Amniotic epithelial cell (primary cell): Measurements from ENCODE around the gene MYL6.
"Not testable (repeated sequence)": the region's sequence is repeated elsewhere in the genome, so short reads cannot be mapped to it uniquely, and the experiment has no call there.

Experiments used
- DNase-seq: peaks from one replicate; pipeline ENCODE4 v3.0.0-alpha.2; 2010; ENCODE audit warnings: low read depth

Gene MYL6

GRCh38 chr12:56156464-56157200 lies 1.5 kb upstream of the MYL6 start:
- not testable (repeated sequence) for DNase-seq

GRCh38 chr12:56157201-56158028 lies 744 bp upstream of the MYL6 start:
- peak; percentile 72 for DNase-seq

DNA sequence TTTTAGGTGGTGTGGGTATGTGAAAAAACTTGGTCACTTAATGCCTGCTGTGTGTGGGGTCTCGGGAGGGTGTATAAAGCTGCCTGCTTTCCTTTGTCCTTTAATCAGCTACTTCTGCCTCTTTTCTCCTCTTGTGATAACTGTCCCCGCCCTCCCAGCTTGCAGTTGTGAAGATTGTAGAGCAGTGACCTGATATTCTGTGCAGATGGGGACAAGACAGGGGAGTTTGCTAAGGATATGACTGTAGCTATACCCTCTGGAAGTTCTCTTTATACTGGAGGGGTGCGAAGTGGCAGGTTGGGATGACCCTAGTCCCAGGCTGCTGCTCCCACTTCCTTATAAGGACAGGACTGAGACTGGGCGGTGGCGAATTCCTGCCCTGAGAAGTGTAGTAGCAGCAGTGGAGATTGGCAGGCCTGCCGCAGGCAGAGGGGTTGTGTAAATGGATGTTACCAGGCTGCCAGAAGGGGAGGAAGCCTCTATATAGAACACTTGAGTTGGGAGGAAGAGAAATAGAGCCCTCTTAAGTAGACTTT lies 835 bp downstream of the MYL6 start:
- peak; percentile 64 for DNase-seq

DNA sequence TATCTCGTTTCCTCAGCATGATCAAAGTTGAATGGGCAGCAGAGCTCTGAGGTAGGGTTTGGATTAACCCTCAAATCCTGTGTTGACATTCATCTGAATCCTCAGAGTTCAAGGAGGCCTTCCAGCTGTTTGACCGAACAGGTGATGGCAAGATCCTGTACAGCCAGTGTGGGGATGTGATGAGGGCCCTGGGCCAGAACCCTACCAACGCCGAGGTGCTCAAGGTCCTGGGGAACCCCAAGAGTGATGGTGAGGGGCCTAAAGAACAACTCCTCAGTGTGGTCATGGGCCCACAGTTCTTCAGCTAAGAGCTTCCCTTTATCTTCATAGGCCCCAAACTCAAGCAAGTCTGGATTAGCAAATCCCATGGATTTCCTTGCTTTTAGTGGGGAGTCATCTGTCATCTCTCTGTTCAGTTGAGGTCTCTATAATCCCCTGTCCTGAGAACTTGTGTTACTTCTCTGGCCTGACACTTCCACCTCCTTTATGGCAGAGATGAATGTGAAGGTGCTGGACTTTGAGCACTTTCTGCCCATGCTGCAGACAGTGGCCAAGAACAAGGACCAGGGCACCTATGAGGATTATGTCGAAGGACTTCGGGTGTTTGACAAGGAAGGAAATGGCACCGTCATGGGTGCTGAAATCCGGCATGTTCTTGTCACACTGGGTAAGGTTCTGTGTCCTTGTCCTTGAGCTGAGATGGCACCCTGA lies 1.5 kb downstream of the MYL6 start:
- DNase-seq: no peak

GRCh38 chr12:56160193-56160763 lies 2.1 kb downstream of the MYL6 start:
- DNase-seq: no peak

DNA sequence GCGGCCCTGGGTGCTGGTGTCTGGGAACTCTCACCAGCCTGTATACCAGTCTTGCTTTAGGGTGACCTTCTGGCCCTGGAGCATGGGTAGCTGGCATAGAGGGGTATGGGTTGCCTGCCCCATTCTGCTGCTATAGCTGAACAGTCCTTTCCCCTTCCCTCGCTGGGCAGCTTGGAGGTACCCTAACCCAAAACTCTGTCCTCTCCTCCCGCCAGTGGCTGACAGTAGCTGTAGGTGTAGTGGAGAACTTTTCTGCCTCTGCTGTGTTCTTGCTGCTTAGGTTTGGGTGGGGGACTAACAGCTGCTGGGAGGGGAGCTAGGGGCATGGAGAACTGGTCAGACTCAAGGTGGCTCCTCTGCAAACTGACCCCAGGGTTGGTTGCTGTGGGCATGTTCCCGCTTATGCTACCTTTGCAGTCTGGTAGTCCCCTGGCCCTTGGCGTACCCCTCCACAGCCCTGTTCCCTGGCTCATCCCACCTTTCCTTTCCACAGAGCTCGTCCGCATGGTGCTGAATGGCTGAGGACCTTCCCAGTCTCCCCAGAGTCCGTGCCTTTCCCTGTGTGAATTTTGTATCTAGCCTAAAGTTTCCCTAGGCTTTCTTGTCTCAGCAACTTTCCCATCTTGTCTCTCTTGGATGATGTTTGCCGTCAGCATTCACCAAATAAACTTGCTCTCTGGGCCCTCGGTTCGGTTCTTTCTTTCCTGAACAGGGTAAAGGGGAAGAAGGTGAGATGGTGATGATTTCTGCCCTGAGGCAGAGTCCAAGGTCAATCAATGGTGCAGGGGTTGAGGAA lies 2.9 kb downstream of the MYL6 start:
- DNase-seq: no peak

GRCh38 chr12:56161690-56162351 lies 3.7 kb downstream of the MYL6 start:
- no peak for DNase-seq

DNA sequence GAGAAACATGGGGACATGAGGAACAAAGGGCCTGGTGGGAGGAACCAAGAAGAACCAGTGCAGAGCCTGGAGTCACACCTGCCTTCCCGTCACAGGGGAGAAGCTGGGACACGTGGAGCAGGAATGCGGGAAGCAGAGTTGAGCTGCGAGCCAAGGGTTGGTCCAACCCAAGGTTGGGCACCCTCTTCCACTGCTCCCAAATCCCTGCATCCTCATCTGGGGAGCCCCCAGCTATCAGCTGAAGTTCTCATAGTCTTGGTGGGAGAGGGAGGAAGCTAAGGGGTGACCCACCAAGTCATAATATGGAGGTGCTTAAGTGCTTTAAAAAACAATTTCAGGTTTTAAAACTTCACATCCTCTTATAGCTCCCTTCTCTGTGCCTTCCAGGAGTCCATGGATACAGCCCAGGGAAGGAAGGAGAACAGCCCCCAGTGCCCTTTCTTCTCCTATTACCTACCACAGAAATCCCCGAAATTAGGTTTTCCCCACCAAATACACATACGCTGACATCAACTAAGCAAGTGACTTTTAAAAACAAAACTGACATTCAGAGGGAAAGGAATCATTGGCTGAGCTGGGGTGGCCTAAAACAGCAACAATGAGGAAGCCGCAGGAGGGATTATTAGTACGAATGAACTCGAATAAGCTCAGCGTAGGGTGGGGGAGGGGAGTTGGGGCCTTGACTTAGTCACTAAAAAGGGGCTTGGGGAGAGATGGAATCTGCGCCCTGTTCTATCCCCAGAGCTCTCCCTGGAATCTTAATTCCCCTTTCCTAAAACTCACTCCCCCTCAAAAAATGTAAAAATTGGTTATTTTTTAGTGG lies 4.5 kb downstream of the MYL6 start:
- no peak for DNase-seq

GRCh38 chr12:56163533-56164344 lies 5.6 kb downstream of the MYL6 start:
- no peak for DNase-seq

GRCh38 chr12:56164345-56164729 lies 6.2 kb downstream of the MYL6 start:
- DNase-seq: no peak

- DNase-seq: no peak
Observed at GRCh38 chr12:56165369-56165768, 7.2 kb downstream of the MYL6 start.

DNA sequence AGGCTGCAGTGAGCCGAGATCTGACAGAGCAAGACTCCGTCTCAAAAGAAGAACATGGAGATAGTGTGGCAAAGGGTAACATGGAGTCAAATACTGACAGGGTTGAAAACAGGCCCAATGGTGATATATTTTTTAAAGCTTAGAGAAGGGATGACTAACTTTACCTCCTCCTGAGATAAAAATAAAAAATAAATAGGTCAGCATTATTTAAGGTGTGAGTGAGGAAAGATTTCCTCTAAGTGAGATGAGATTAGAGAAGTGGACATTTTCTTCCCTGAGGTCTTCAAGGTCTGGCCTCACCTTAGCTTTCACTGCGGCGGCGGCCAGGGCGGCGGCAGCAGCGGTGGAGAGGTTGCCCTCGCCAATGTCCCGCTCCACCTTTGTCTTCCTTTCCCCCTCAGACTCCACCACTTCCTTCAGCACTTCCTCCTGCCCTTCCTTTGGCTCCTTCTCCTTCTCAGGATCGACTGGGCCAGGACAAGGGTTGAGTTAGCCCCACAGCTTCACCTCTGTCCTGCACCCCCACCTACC lies 11.1 kb downstream of the MYL6 start:
- no peak for DNase-seq

DNA sequence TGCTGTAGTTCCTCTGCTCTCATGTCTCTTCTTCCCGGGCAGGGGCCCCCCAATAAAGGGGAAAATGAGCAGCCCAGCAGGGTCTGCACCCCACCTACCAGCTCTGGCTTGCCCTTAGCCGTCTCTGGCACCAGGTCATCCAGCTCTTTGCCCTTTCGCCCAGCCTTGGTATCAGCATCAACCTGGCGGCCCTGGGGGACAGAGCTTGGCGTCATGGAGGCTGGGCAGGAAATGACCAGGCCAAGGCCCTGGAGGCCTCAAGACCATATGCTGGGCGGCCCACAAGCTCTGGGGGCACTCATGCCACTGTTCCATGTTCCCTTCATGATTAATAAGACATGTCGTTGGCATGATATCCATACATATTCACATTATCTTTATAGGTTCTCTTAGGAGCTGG lies 14.7 kb downstream of the MYL6 start:
- no peak for DNase-seq

GRCh38 chr12:56178347-56178746 lies 20.2 kb downstream of the MYL6 start:
- no peak for DNase-seq

GRCh38 chr12:56186957-56187356 lies 28.8 kb downstream of the MYL6 start:
- DNase-seq: no peak

- no peak for DNase-seq
Observed at GRCh38 chr12:56188131-56188777, 30.1 kb downstream of the MYL6 start.

DNA sequence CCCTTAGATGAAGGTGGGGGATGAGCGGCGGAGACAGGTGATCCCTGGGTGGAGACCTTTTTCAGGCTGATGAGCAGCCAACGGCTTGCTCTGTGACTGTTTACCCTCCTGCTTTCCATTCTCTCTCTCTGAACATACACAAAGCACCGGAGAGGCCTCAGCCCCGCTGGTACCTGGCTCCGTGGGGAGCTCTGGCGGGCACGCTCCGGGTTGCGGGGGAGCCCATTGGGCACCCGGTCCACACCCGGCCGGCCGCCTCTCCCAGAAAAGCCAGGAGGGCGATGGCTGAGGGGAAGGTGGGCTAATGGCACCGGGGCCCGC lies 30.6 kb downstream of the MYL6 start:
- no peak for DNase-seq
